DND-41 (cell line): Measurements from ENCODE around the gene CREBBP.
"Not testable (repeated sequence)": the region's sequence is repeated elsewhere in the genome, so short reads cannot be mapped to it uniquely, and the experiment has no call there.

ENCODE experiments used
- ATAC-seq: fragments of 200-7000 bp; cut with Tn5 transposase; 3 replicates; pipeline ENCODE4 v1.9.1; 2021; ENCODE audit warnings: low read depth; ENCODE audit not compliant: insufficient read depth
- DNase-seq: peaks from one replicate; pipeline ENCODE4 v3.0.0-alpha.2; 2020
- H2AFZ ChIP-seq: 2 replicates; pipeline ENCODE4 v1.6.0; 2012; ENCODE audit warnings: low read depth, low read length
- H3K27ac ChIP-seq: 2 replicates; pipeline ENCODE4 v1.5.1; 2012; ENCODE audit warnings: low read length, inconsistent platforms
- H3K27me3 ChIP-seq: fragments of 200-600 bp; sonication (generic); 2 replicates; pipeline ENCODE4 v1.6.0; 2012; ENCODE audit warnings: low read length, mild to moderate bottlenecking, inconsistent platforms; ENCODE audit not compliant: insufficient read depth, poor library complexity
- H3K36me3 ChIP-seq: 2 replicates; pipeline ENCODE4 v1.5.1; 2012; ENCODE audit warnings: low read length, inconsistent platforms; ENCODE audit not compliant: insufficient read depth
- H3K4me1 ChIP-seq: 2 replicates; pipeline ENCODE4 v1.5.1; 2012; ENCODE audit warnings: mild to moderate bottlenecking, low read length; ENCODE audit not compliant: insufficient read depth
- H3K4me2 ChIP-seq: 2 replicates; pipeline ENCODE4 v1.6.0; 2012; ENCODE audit warnings: mild to moderate bottlenecking, moderate library complexity, low read length, inconsistent platforms; ENCODE audit not compliant: insufficient read depth
- H3K4me3 ChIP-seq, 2 experiments: fragments of 200-600 bp in 1 of 2; shearing (Covaris generic) in 1 of 2; 2 replicates each; pipeline ENCODE4 v1.5.1; 2012 to 2016; ENCODE audit warnings: inconsistent platforms in 2 of 2, low read length in 2 of 2, mild to moderate bottlenecking in 2 of 2, low read depth in 1 of 2, moderate library complexity in 1 of 2
- H3K79me2 ChIP-seq: 2 replicates; pipeline ENCODE4 v1.6.0; 2012; ENCODE audit warnings: low read length, inconsistent platforms; ENCODE audit not compliant: insufficient read depth
- H3K9ac ChIP-seq: 2 replicates; pipeline ENCODE4 v1.6.0; 2012; ENCODE audit warnings: low read depth, mild to moderate bottlenecking, inconsistent platforms, low read length, moderate library complexity
- H3K9me3 ChIP-seq: 2 replicates; pipeline ENCODE4 v1.5.1; 2012; ENCODE audit warnings: low read length, moderate library complexity, mild to moderate bottlenecking, inconsistent platforms; ENCODE audit not compliant: insufficient read depth, severe bottlenecking
- H4K20me1 ChIP-seq: 2 replicates; pipeline ENCODE4 v1.6.0; 2012; ENCODE audit warnings: low read length; ENCODE audit not compliant: insufficient read depth
- CTCF ChIP-seq: IDR thresholded peaks from 2 replicates; pipeline ENCODE4 v1.5.1; 2012; ENCODE audit warnings: borderline replicate concordance, low read length, moderate library complexity, mild to moderate bottlenecking; ENCODE audit not compliant: poor library complexity, severe bottlenecking; ENCODE audit errors: extremely low read depth
- EZH2 ChIP-seq: IDR thresholded peaks from 3 replicates; pipeline ENCODE4 v1.6.1; 2012; ENCODE audit warnings: borderline replicate concordance, low read depth, mild to moderate bottlenecking, moderate library complexity, low read length, inconsistent platforms; ENCODE audit not compliant: severe bottlenecking

CREBBP gene

DNA sequence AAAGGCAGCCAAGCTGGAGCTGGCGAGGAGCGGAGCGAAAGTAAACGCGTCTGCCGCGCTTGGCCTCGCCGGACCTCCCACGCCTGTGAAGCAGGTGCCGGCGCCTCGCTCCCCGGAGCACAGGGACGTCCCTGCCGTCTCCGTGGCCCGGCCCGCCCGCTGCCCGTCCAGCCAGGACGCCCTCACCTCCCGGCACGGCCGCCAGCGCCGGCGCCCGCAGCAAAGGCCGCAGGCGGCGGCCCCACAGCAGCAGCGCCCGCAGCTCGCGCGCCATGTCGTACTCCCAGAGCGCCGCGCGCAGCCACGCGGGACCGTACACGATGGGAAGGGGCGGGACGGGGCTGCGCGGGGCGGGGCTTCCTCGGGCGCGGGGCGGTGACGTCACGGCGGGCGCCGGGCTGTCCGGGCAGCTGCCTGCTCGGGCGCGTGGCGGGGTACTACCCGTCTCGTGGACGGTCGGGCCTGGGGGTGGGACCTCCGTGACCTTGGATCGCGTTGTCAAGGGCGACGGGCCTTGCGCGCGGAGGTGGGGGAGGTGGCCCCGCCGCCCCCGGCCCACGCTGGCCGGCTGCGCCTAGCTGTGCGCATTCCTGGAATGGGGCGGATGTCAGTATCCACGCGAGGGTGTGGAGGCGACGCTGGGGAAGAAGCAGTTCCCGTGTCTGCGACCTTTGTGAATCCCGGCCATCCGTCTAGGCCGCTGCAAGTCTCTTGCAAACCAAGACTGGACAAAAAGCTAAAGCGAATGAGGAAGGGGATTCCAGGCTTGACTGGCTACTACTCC lies 163.1 kb downstream of the CREBBP start, which contains the start of gene TRAP1:
Gene TRAP1, minus strand, starts transcription at position 290 of the 784 bp plus-strand sequence. Its CDS starts 16 bp downstream, at position 274.
- peaks cover 23% of the 10 kb centered on the region for H3K4me1 ChIP-seq
- H3K4me3 ChIP-seq: peak within 1 kb of the TSS; percentile 74 to 86
- peak within 1 kb of the TSS; percentile 96 for H2AFZ ChIP-seq
- DNase-seq: peak; percentile 88
- H3K4me2 ChIP-seq: peak within 1 kb of the TSS; percentile 82
- no peaks in the 10 kb centered on the region for H3K9me3 ChIP-seq
- TF ChIP-seq CTCF (no peak), EZH2 (no peak)
- H3K27me3 ChIP-seq: no peaks in the 10 kb centered on the region
- peak; percentile 94 for ATAC-seq
- peak within 1 kb of the TSS; percentile 75 for H3K27ac ChIP-seq
- H3K36me3 ChIP-seq: peaks cover 9% of the 10 kb centered on the region
- H3K79me2 ChIP-seq: peaks cover 16% of the 10 kb centered on the region
- H3K9ac ChIP-seq: peak within 1 kb of the TSS; percentile 72
- H4K20me1 ChIP-seq: peaks cover 24% of the 10 kb centered on the region

GRCh38 chr16:3716831-3717234 lies 163.7 kb downstream of the CREBBP start:
- peak overlapping the region; percentile 40 for H3K27ac ChIP-seq
- H3K79me2 ChIP-seq: peaks cover 16% of the 10 kb centered on the region
- no peaks in the 10 kb centered on the region for H3K27me3 ChIP-seq
- H3K9ac ChIP-seq: peak overlapping the region; percentile 72
- peaks cover 9% of the 10 kb centered on the region for H3K36me3 ChIP-seq
- no peak for TF ChIP-seq CTCF
- TF ChIP-seq EZH2: no peak
- H3K4me3 ChIP-seq: peak overlapping the region; percentile 74 to 86
- ATAC-seq: peak; percentile 11; the same call in 2 of the 3 replicates
- peak overlapping the region; percentile 96 for H2AFZ ChIP-seq
- peaks cover 30% of the 10 kb centered on the region for H4K20me1 ChIP-seq
- peaks cover 23% of the 10 kb centered on the region for H3K4me1 ChIP-seq
- DNase-seq: peak; percentile 19
- H3K9me3 ChIP-seq: no peaks in the 10 kb centered on the region
- peak overlapping the region; percentile 82 for H3K4me2 ChIP-seq

- H3K4me1 ChIP-seq: peaks cover 23% of the 10 kb centered on the region
- H3K27ac ChIP-seq: no peak overlapping the region
- no peak overlapping the region for H3K9ac ChIP-seq
- H4K20me1 ChIP-seq: peaks cover 42% of the 10 kb centered on the region
- H3K79me2 ChIP-seq: peaks cover 16% of the 10 kb centered on the region
- H3K36me3 ChIP-seq: peaks cover 9% of the 10 kb centered on the region
- no peak for ATAC-seq
- no peak for DNase-seq
- no peaks in the 10 kb centered on the region for H3K9me3 ChIP-seq
- H3K27me3 ChIP-seq: no peaks in the 10 kb centered on the region
- no peak overlapping the region for H3K4me3 ChIP-seq
- TF ChIP-seq CTCF (no peak), EZH2 (no peak)
- H3K4me2 ChIP-seq: no peak overlapping the region
- no peak overlapping the region for H2AFZ ChIP-seq
Measured at GRCh38 chr16:3715430-3715829, 165.1 kb downstream of the CREBBP start.

- not testable (repeated sequence) for ATAC-seq, H3K27me3 ChIP-seq, DNase-seq, H3K27ac ChIP-seq, H3K36me3 ChIP-seq, H3K4me3 ChIP-seq, H2AFZ ChIP-seq, H3K9ac ChIP-seq, H3K4me2 ChIP-seq, H3K9me3 ChIP-seq
- Histone ChIP-seq H4K20me1 (peaks cover 53% of the 10 kb centered on the region), H3K4me1 (peaks cover 23% of the 10 kb centered on the region), H3K79me2 (peaks cover 16% of the 10 kb centered on the region)
Measured at GRCh38 chr16:3714378-3714777, 166.1 kb downstream of the CREBBP start.
